Aorta (tissue), 5 donors: ENCODE measurements around the gene GPX5. TPM values are rescaled to one million over a fixed set of nuclear protein-coding genes. Genes with fewer than 3 reads are reported as not detected.

Source experiments
- ATAC-seq: fragments of 200-7000 bp; cut with Tn5 transposase; one replicate; pipeline ENCODE4 v1.9.1; 2022; ENCODE audit warnings: moderate library complexity; ENCODE audit not compliant: low FRiP score
- DNase-seq, 2 donors: peaks; one replicate each; pipeline ENCODE4 v3.0.0-alpha.2; 2020
- H3K27ac ChIP-seq, 2 donors: one replicate each; pipeline ENCODE4 v1.5.1; 2013; ENCODE audit warnings: low read length in 2 of 2, mild to moderate bottlenecking in 2 of 2, moderate library complexity in 2 of 2, control low read depth in 1 of 2, inconsistent platforms in 1 of 2, low read depth in 1 of 2
- H3K27me3 ChIP-seq, 2 donors: one replicate each; pipeline ENCODE4 v1.6.1; 2013; ENCODE audit warnings: control low read depth in 1 of 2, low read length in 1 of 2, mild to moderate bottlenecking in 1 of 2, moderate library complexity in 1 of 2; ENCODE audit not compliant: insufficient read depth in 2 of 2, control insufficient read depth in 1 of 2
- H3K36me3 ChIP-seq, 2 donors: one replicate each; pipeline ENCODE4 v1.6.1; 2013; ENCODE audit warnings: control low read depth in 1 of 2, low read length in 1 of 2, mild to moderate bottlenecking in 1 of 2; ENCODE audit not compliant: insufficient read depth in 2 of 2, control insufficient read depth in 1 of 2
- H3K4me1 ChIP-seq, 2 donors: one replicate each; pipeline ENCODE4 v1.6.1; 2013; ENCODE audit warnings: low read length in 2 of 2, control low read depth in 1 of 2, mild to moderate bottlenecking in 1 of 2, moderate library complexity in 1 of 2; ENCODE audit not compliant: insufficient read depth in 2 of 2, control insufficient read depth in 1 of 2
- H3K4me3 ChIP-seq, 2 donors: one replicate each; pipeline ENCODE4 v1.5.1; 2013; ENCODE audit warnings: low read length in 2 of 2, control low read depth in 1 of 2, mild to moderate bottlenecking in 1 of 2
- H3K9me3 ChIP-seq: one replicate; pipeline ENCODE4 v1.6.1; 2013; ENCODE audit warnings: mild to moderate bottlenecking, low read length; ENCODE audit not compliant: control insufficient read depth
- whole genome bisulfite sequencing, 2 donors: extraction: QIAGEN DNeasy Blood & Tissue Kit; methylation state at CpG; one replicate each; pipeline ENCODE4 v1.1.7; 2013; 5-methylcytosine and 5-hydroxymethylcytosine counted together
- intact Hi-C, 2 donors: fragments of 100-400 bp; cut with DNase I; formaldehyde crosslinking; loops; one replicate each; pipeline versions ENCODE4 v1.14.2 to v1.15.0; 2022
- long read RNA-seq, 2 donors: library from polyadenylated mRNA; unstranded; transcript quantifications; one replicate each; pipeline ENCODE4 v2.0.0, GENCODE V29; 2020 to 2021
- polyA plus RNA-seq, 2 donors: library from polyadenylated mRNA; stranded (reverse); fragments of 200-250 nt; gene quantifications; one replicate each; pipeline ENCODE4 v1.2.3, GENCODE V29; 2013
- total RNA-seq, 2 donors: library from RNA; stranded (reverse); fragmentation: NEBNext Ultra II Directional; extraction: Animal tissue kit (Norgen Biotek cat#: 25700); gene quantifications; one replicate each; pipeline ENCODE4 v1.2.1, GENCODE V29; 2021
- donor health status: healthy with polysubstance abuse.
- donor health status: Bipolar disorder and iron deficiency.
- donor health status: DM: no; HTN: no; CAD: no.
- donor health status: DM: no; HTN: no; CAD: no.
- donor health status: DM: yes; HTN: yes; CAD: no.

The GPX5 gene
- total RNA-seq = not detected
- not detected for polyA plus RNA-seq
- long read RNA-seq, donor 1 = 0 reads
- long read RNA-seq, donor 2 = 0 reads

GRCh38 chr6:28525496-28526039, at the start of gene GPX5:
Gene GPX5, plus strand, starts transcription at chr6:28525881. Its CDS starts 133 bp downstream, at chr6:28526014.
- intact Hi-C loops = no loop called here
- Histone ChIP-seq H3K4me1 (no peaks in the 10 kb centered on the region), H3K36me3 (no peaks in the 10 kb centered on the region), H3K27me3 (no peaks in the 10 kb centered on the region), H3K27ac (no peak within 1 kb of the TSS), H3K9me3 (no peaks in the 10 kb centered on the region), H3K4me3 (no peak within 1 kb of the TSS)
- ATAC-seq (no peak), DNase-seq (no peak)
- whole genome bisulfite sequencing, 2 donors = 38 to 45% methylated on average over 10 of the region's 10 CpGs

GRCh38 chr6:28478518-28478917, 47.2 kb upstream of the GPX5 start:
- H3K27me3 ChIP-seq = peaks cover 0 to 1% of the 10 kb centered on the region in 2 donors
- DNase-seq (no peak), ATAC-seq (no peak)
- H3K4me1 ChIP-seq = no peaks in the 10 kb centered on the region
- no peak overlapping the region for H3K27ac ChIP-seq
- no peak overlapping the region for H3K4me3 ChIP-seq
- WGBS, 2 donors = 36 to 50% methylated on average over 12 of the region's 12 CpGs
- H3K36me3 ChIP-seq = no peaks in the 10 kb centered on the region
- intact Hi-C loops = no loop called here
- H3K9me3 ChIP-seq = peaks cover 3% of the 10 kb centered on the region

GRCh38 chr6:28480253-28480932, 45.3 kb upstream of the GPX5 start:
- no peak overlapping the region for H3K4me3 ChIP-seq
- peaks cover 3% of the 10 kb centered on the region for H3K9me3 ChIP-seq
- H3K27me3 ChIP-seq = no peaks in the 10 kb centered on the region
- 56 to 62% methylated on average over 9 of the region's 9 CpGs for WGBS, 2 donors
- H3K4me1 ChIP-seq = no peaks in the 10 kb centered on the region
- intact Hi-C loops = no loop called here
- no peak overlapping the region for H3K27ac ChIP-seq
- no peak for ATAC-seq
- DNase-seq = no peak
- H3K36me3 ChIP-seq = no peaks in the 10 kb centered on the region

GRCh38 chr6:28485482-28485881, 40.2 kb upstream of the GPX5 start:
- no peak overlapping the region for H3K4me3 ChIP-seq
- intact Hi-C loops = no loop called here
- H3K27ac ChIP-seq = no peak overlapping the region
- H3K9me3 ChIP-seq = peaks cover 4% of the 10 kb centered on the region
- no peaks in the 10 kb centered on the region for H3K4me1 ChIP-seq
- ATAC-seq = no peak
- DNase-seq = no peak
- WGBS, 2 donors = 90 to 91% methylated on average over 3 of the region's 3 CpGs
- H3K36me3 ChIP-seq = no peaks in the 10 kb centered on the region
- H3K27me3 ChIP-seq = peaks cover 0 to 2% of the 10 kb centered on the region in 2 donors

GRCh38 chr6:28486533-28486932, 39.1 kb upstream of the GPX5 start:
- no peak for DNase-seq
- Histone ChIP-seq H3K4me3 (no peak overlapping the region), H3K27me3 (peaks cover 0 to 2% of the 10 kb centered on the region in 2 donors), H3K27ac (no peak overlapping the region), H3K4me1 (no peaks in the 10 kb centered on the region), H3K9me3 (peaks cover 4% of the 10 kb centered on the region), H3K36me3 (no peaks in the 10 kb centered on the region)
- ATAC-seq = no peak
- WGBS, 2 donors = 87 to 100% methylated on average over 1 of the region's 1 CpG
- intact Hi-C loops = no loop called here

- Histone ChIP-seq H3K36me3 (no peaks in the 10 kb centered on the region), H3K27me3 (peaks cover 0 to 2% of the 10 kb centered on the region in 2 donors), H3K9me3 (peaks cover 4% of the 10 kb centered on the region), H3K4me3 (no peak overlapping the region), H3K4me1 (no peaks in the 10 kb centered on the region), H3K27ac (no peak overlapping the region)
- DNase-seq (no peak), ATAC-seq (no peak)
- intact Hi-C loops = no loop called here
- WGBS, 2 donors = 47 to 51% methylated on average over 3 of the region's 3 CpGs
Observed at GRCh38 chr6:28486988-28487742, 38.5 kb upstream of the GPX5 start.

- DNase-seq (no peak), ATAC-seq (no peak)
- intact Hi-C loops = no loop called here
- H3K4me3 ChIP-seq = no peak overlapping the region
- H3K27me3 ChIP-seq = peaks cover 0 to 2% of the 10 kb centered on the region in 2 donors
- no peaks in the 10 kb centered on the region for H3K36me3 ChIP-seq
- H3K4me1 ChIP-seq = no peaks in the 10 kb centered on the region
- 28 to 29% methylated on average over 14 of the region's 14 CpGs for WGBS, 2 donors
- peaks cover 4% of the 10 kb centered on the region for H3K9me3 ChIP-seq
- H3K27ac ChIP-seq = no peak overlapping the region
Observed at GRCh38 chr6:28488916-28489365, 36.7 kb upstream of the GPX5 start.

GRCh38 chr6:28489366-28490204, 36.1 kb upstream of the GPX5 start:
- intact Hi-C loops = no loop called here
- peak; percentile 83 for ATAC-seq
- Histone ChIP-seq H3K36me3 (no peaks in the 10 kb centered on the region), H3K27me3 (peaks cover 0 to 2% of the 10 kb centered on the region in 2 donors), H3K27ac (no peak overlapping the region), H3K9me3 (peaks cover 4% of the 10 kb centered on the region), H3K4me3 (no peak overlapping the region), H3K4me1 (no peaks in the 10 kb centered on the region)
- WGBS, 2 donors = 3 to 4% methylated on average over 40 of the region's 40 CpGs
- DNase-seq = no peak
